Sigmoid colon (tissue), 7 donors: ENCODE results near the gene XAB2. TPM values are rescaled to one million over a fixed set of nuclear protein-coding genes. Genes with fewer than 3 reads are reported as not detected.

Experiments used
- DNase-seq: peaks from one replicate; pipeline ENCODE4 v3.0.0-alpha.2; 2019
- H3K27ac ChIP-seq, 4 donors: fragments of 200-600 bp; sonication (generic); one replicate each; pipeline ENCODE4 v1.5.1; 2016 to 2019; ENCODE audit warnings: mild to moderate bottlenecking in 1 of 4
- H3K27me3 ChIP-seq, 3 donors: fragments of 200-600 bp; sonication (generic); one replicate each; pipeline ENCODE4 v1.5.1; 2019; ENCODE audit warnings: mild to moderate bottlenecking in 1 of 3
- H3K36me3 ChIP-seq, 4 donors: fragments of 200-600 bp; sonication (generic); one replicate each; pipeline ENCODE4 v1.5.1; 2016 to 2019
- H3K4me1 ChIP-seq, 4 donors: fragments of 200-600 bp; sonication (generic); one replicate each; pipeline ENCODE4 v1.5.1; 2017 to 2019
- H3K4me3 ChIP-seq, 4 donors: fragments of 200-600 bp; sonication (generic); one replicate each; pipeline ENCODE4 v1.5.1; 2017 to 2019; ENCODE audit warnings: mild to moderate bottlenecking in 2 of 4, moderate library complexity in 1 of 4
- H3K9me3 ChIP-seq, 4 donors: fragments of 200-600 bp in 3 of 4; sonication (generic) in 3 of 4; one replicate each; pipeline versions ENCODE4 v1.5.1 to v1.6.1; 2013 to 2019
- CTCF ChIP-seq, 4 experiments: fragments of 450-650 bp in 3 of 4; fragments of 200-600 bp in 1 of 4; IDR thresholded peaks; one replicate each; pipeline ENCODE4 v1.5.1; 2016 to 2019; ENCODE audit warnings: antibody characterized with exemption in 4 of 4, mild to moderate bottlenecking in 3 of 4, moderate library complexity in 2 of 4
- EP300 ChIP-seq, 4 donors: sonication (generic); formaldehyde crosslinking; IDR thresholded peaks; one replicate each; pipeline ENCODE4 v1.6.1; 2017; ENCODE audit warnings: antibody characterized with exemption in 4 of 4
- POLR2A ChIP-seq, 2 donors: fragments of 450-650 bp; IDR thresholded peaks; one replicate each; pipeline ENCODE4 v1.6.1; 2016; ENCODE audit warnings: antibody characterized with exemption in 2 of 2, mild to moderate bottlenecking in 2 of 2, moderate library complexity in 2 of 2
- POLR2AphosphoS5 ChIP-seq, 4 donors: sonication (generic); formaldehyde crosslinking; IDR thresholded peaks; one replicate each; pipeline ENCODE4 v1.6.1; 2017; ENCODE audit warnings: antibody characterized with exemption in 4 of 4
- WGBS, 2 donors: extraction: QIAGEN DNeasy Blood & Tissue Kit; methylation state at CpG; one replicate each; pipeline ENCODE4 v1.1.7; 2013; 5-methylcytosine and 5-hydroxymethylcytosine counted together
- intact Hi-C: fragments of 100-400 bp; cut with DNase I; formaldehyde crosslinking; loops from one replicate; pipeline ENCODE4 v1.15.1; 2023
- polyA plus RNA-seq, 3 donors: library from polyadenylated mRNA; stranded (reverse); fragments of 200-250 nt; gene quantifications; one replicate each; pipeline ENCODE4 v1.2.3, GENCODE V29; 2013
- total RNA-seq, 4 donors: library from RNA; depleted of rRNA; stranded (reverse); fragments of >200 nt; gene quantifications; one replicate each; pipeline ENCODE4 v1.1.0, GENCODE V29; 2016
- donor health status: healthy with polysubstance abuse.
- donor health status: Bipolar disorder and iron deficiency.
- donor health status: healthy.

The XAB2 gene
- total and polyA plus RNA-seq, 7 donors: 9.7 to 38.3 (median 29.9) TPM

- intact Hi-C loops: no loop called here
- TF ChIP-seq EP300 (IDR thresholded peaks at IDR 0.05) (no peak), POLR2A (IDR thresholded peaks at IDR 0.05) (no peak), POLR2AphosphoS5 (IDR thresholded peaks at IDR 0.05) (no peak), CTCF (IDR thresholded peaks at IDR 0.05) (no peak)
- H3K4me1 ChIP-seq: no peaks in the 10 kb centered on the region
- no peak for DNase-seq
- no peak overlapping the region for H3K27ac ChIP-seq
- WGBS, 2 donors: 78 to 80% methylated on average over 8 of the region's 8 CpGs
- H3K27me3 ChIP-seq: peaks cover 0 to 11% (median 9%) of the 10 kb centered on the region in 3 donors
- no peaks in the 10 kb centered on the region for H3K9me3 ChIP-seq
- no peaks in the 10 kb centered on the region for H3K36me3 ChIP-seq
- H3K4me3 ChIP-seq: no peak overlapping the region
Observed at GRCh38 chr19:7661744-7662538, 32.6 kb upstream of the XAB2 start.

GRCh38 chr19:7658219-7658686, 28.9 kb upstream of the XAB2 start:
- TF ChIP-seq EP300 (IDR thresholded peaks at IDR 0.05) (no peak), CTCF (IDR thresholded peaks at IDR 0.05) (no peak), POLR2A (IDR thresholded peaks at IDR 0.05) (no peak), POLR2AphosphoS5 (IDR thresholded peaks at IDR 0.05) (no peak)
- Histone ChIP-seq H3K36me3 (no peaks in the 10 kb centered on the region), H3K27me3 (peaks cover 0 to 7% (median 6%) of the 10 kb centered on the region in 3 donors), H3K9me3 (no peaks in the 10 kb centered on the region), H3K4me3 (no peak overlapping the region), H3K27ac (no peak overlapping the region), H3K4me1 (no peaks in the 10 kb centered on the region)
- intact Hi-C loops: no loop called here
- 29 to 50% methylated on average over 9 of the region's 9 CpGs for WGBS, 2 donors
- no peak for DNase-seq

DNA sequence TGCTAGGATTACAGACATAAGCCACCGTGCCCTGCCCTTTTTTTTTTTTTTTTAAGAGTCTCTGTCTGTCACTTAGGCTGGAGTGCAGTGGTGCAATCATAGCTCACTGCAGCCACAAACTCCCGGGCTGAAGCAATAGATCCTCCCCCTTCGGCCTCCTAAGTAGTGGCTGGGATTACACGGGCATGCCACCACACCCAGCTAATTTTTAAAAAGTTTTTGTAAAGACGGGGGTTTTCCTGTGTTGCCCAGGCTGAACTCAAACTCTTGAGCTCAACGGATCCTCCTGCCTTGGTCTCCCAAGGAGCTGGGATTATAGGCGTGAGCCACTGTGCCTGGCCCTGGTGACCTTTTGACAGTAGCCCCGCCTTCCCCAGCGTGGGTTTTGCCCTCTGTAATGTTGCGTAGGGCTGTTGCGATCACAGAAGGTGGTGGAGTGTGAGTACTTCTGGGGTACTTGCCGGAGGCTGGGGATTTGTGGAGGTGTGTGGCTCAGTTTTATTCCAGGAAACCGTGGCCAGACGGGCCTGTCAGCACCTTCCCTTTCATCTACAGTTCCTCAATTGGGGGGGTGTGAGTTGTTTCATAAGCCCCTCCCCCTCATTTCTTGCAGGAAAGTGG, 27.9 kb upstream of the XAB2 start:
- Histone ChIP-seq H3K27ac (no peak overlapping the region), H3K36me3 (no peaks in the 10 kb centered on the region), H3K27me3 (no peaks in the 10 kb centered on the region), H3K4me1 (peaks cover 0 to 3% (median 3%) of the 10 kb centered on the region in 4 donors), H3K9me3 (no peaks in the 10 kb centered on the region), H3K4me3 (no peak overlapping the region)
- DNase-seq: no peak
- intact Hi-C loops: no loop called here
- TF ChIP-seq POLR2A (IDR thresholded peaks at IDR 0.05) (no peak), EP300 (IDR thresholded peaks at IDR 0.05) (no peak), POLR2AphosphoS5 (IDR thresholded peaks at IDR 0.05) (no peak), CTCF (IDR thresholded peaks at IDR 0.05) (no peak)
- 24 to 43% methylated on average over 14 of the region's 14 CpGs for WGBS, 2 donors

DNA sequence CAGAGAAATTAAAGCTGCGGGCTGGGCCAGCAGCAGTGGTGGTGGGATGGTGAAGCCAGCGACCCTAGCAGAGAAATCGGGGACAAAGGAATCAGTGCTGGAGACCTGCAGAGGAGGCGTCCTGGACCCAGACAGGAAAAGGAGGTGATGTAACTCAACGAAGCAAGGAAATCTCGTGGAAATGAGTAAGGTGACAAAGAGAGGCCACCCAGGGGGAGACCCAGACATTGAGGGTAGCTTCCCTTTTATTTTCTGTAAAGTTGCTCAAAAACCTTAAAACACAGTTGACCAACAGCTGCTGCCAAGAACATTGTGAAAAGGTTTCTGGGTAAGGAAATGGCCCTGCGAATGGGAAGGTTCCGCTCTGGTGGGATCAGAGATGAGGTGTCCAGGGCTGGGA, 26.2 kb upstream of the XAB2 start:
- Histone ChIP-seq H3K4me3 (no peak overlapping the region), H3K27ac (no peak overlapping the region), H3K36me3 (no peaks in the 10 kb centered on the region), H3K27me3 (peaks cover 0 to 4% (median 0%) of the 10 kb centered on the region in 3 donors), H3K4me1 (peaks cover 0 to 8% (median 4%) of the 10 kb centered on the region in 4 donors), H3K9me3 (no peaks in the 10 kb centered on the region)
- intact Hi-C loops: no loop called here
- no peak for TF ChIP-seq POLR2A (IDR thresholded peaks at IDR 0.05)
- TF ChIP-seq EP300 (IDR thresholded peaks at IDR 0.05): no peak
- TF ChIP-seq POLR2AphosphoS5 (IDR thresholded peaks at IDR 0.05): no peak
- no peak for TF ChIP-seq CTCF (IDR thresholded peaks at IDR 0.05)
- no peak for DNase-seq
- WGBS, 2 donors: 70 to 73% methylated on average over 8 of the region's 8 CpGs
